H1 (cell line): Measurements from ENCODE around the gene CALML4. TPM values are rescaled to one million over a fixed set of nuclear protein-coding genes. Genes with fewer than 3 reads are reported as not detected.

Experiments
- CTCF ChIA-PET: fragments of 300-600 bp; sonication (Branson Sonifier 250); formaldehyde crosslinking; loops from one replicate; lab custom pipeline; 2021; ENCODE audit not compliant: partially characterized antibody; lab: Charles Lee
- POLR2A ChIA-PET: fragments of 300-600 bp; sonication (Branson Sonifier 250); formaldehyde crosslinking; loops from one replicate; lab custom pipeline; 2021; ENCODE audit warnings: inconsistent platforms; ENCODE audit not compliant: partially characterized antibody; lab: Charles Lee
- DNase-seq, 2 experiments: peaks; one replicate each; pipeline versions ENCODE4 v3.0.0 to v3.0.0-alpha.2; 2010 to 2022; ENCODE audit warnings: low spot score in 2 of 2, low read depth in 1 of 2, mixed read lengths in 1 of 2
- FAIRE-seq: peaks from 2 replicates; lab custom pipeline; 2011; peaks lifted over from hg19 to GRCh38; lab: Jason Lieb, UNC
- H2AFZ ChIP-seq: 2 replicates; pipeline ENCODE4 v1.8.1; 2012; ENCODE audit warnings: low read length, inconsistent platforms
- H2AK5ac ChIP-seq: 2 replicates; pipeline ENCODE4 v1.6.1; 2013; ENCODE audit warnings: low read depth, low read length
- H2BK120ac ChIP-seq: replicated peaks from 2 replicates; pipeline ENCODE3; 2013; ENCODE audit warnings: low read depth, low read length, inconsistent platforms
- H2BK12ac ChIP-seq: 2 replicates; pipeline ENCODE4 v1.6.1; 2013; ENCODE audit warnings: low read depth, low read length
- H2BK15ac ChIP-seq: 2 replicates; pipeline ENCODE4 v1.6.1; 2013; ENCODE audit warnings: low read length
- H2BK20ac ChIP-seq: 2 replicates; pipeline ENCODE4 v1.6.1; 2013; ENCODE audit warnings: low read length
- H2BK5ac ChIP-seq: 2 replicates; pipeline ENCODE4 v1.6.1; 2013; ENCODE audit warnings: low read depth, low read length
- H3K14ac ChIP-seq: 2 replicates; pipeline ENCODE4 v1.6.1; 2013; ENCODE audit warnings: inconsistent platforms; ENCODE audit not compliant: insufficient read length
- H3K18ac ChIP-seq: 2 replicates; pipeline ENCODE4 v1.6.1; 2013; ENCODE audit warnings: low read length; ENCODE audit errors: extremely low read depth
- H3K23ac ChIP-seq: 2 replicates; pipeline ENCODE4 v1.6.1; 2013; ENCODE audit warnings: inconsistent platforms; ENCODE audit not compliant: insufficient read length
- H3K23me2 ChIP-seq: 2 replicates; pipeline ENCODE4 v1.6.1; 2013; ENCODE audit warnings: low read depth, low read length
- H3K27ac ChIP-seq: 2 replicates; pipeline ENCODE4 v1.6.1; 2011; ENCODE audit warnings: low read depth, low read length, inconsistent platforms
- H3K27me3 ChIP-seq, 4 experiments: replicated peaks in 1 of 4; 1 replicate in 1 of 4; 2 replicates in 3 of 4; pipeline versions ENCODE4 v1.6.1 to v1.8.1; 2011 to 2013; ENCODE audit warnings: low read length in 3 of 4, mild to moderate bottlenecking in 3 of 4, inconsistent platforms in 2 of 4, mixed read lengths in 2 of 4, moderate library complexity in 1 of 4; ENCODE audit not compliant: control insufficient read depth in 3 of 4, insufficient read depth in 3 of 4; ENCODE audit errors: extremely low read depth in 1 of 4
- H3K36me3 ChIP-seq, 4 experiments: 2 replicates each; pipeline versions ENCODE4 v1.6.1 to v1.8.1; 2011 to 2013; ENCODE audit warnings: mild to moderate bottlenecking in 4 of 4, low read length in 3 of 4, moderate library complexity in 2 of 4, control low read depth in 1 of 4, inconsistent platforms in 1 of 4; ENCODE audit not compliant: insufficient read depth in 4 of 4, control insufficient read depth in 2 of 4
- H3K4ac ChIP-seq: replicated peaks from 2 replicates; pipeline ENCODE3; 2013; ENCODE audit warnings: low read length, low read depth, mixed read lengths, inconsistent platforms; ENCODE audit not compliant: insufficient read length
- H3K4me1 ChIP-seq, 4 experiments: replicated peaks in 1 of 4; 1 replicate in 1 of 4; 2 replicates in 3 of 4; pipeline versions ENCODE4 v1.6.1 to v1.8.1; 2011 to 2013; ENCODE audit warnings: low read length in 3 of 4, inconsistent platforms in 2 of 4, mixed read lengths in 1 of 4; ENCODE audit not compliant: insufficient read depth in 4 of 4, control insufficient read depth in 3 of 4
- H3K4me2 ChIP-seq, 2 experiments: 2 replicates each; pipeline versions ENCODE4 v1.6.1 to v1.8.1; 2011 to 2013; ENCODE audit warnings: low read depth in 2 of 2, low read length in 2 of 2, control low read depth in 1 of 2, inconsistent platforms in 1 of 2, mild to moderate bottlenecking in 1 of 2; ENCODE audit not compliant: insufficient read depth in 1 of 2
- H3K4me3 ChIP-seq, 4 experiments: fragments of 200-600, 300-600 bp in 1 of 4; sonication (generic), shearing (Covaris generic), sonication (Bioruptor Twin) in 1 of 4; 2 replicates each; pipeline versions ENCODE4 v1.5.1 to v1.8.1; 2011 to 2016; ENCODE audit warnings: low read length in 4 of 4, low read depth in 3 of 4, control low read depth in 2 of 4, inconsistent platforms in 2 of 4, mild to moderate bottlenecking in 2 of 4, mixed read lengths in 1 of 4, moderate library complexity in 1 of 4; ENCODE audit not compliant: insufficient read depth in 2 of 4; ENCODE audit errors: extremely low read depth in 1 of 4
- H3K56ac ChIP-seq: replicated peaks from 2 replicates; pipeline ENCODE3; 2013; ENCODE audit warnings: low read depth, mild to moderate bottlenecking, mixed read lengths, low read length, inconsistent platforms; ENCODE audit not compliant: insufficient read length
- H3K79me1 ChIP-seq: 2 replicates; pipeline ENCODE4 v1.6.1; 2013; ENCODE audit warnings: low read depth, low read length, control low read depth
- H3K79me2 ChIP-seq, 2 experiments: 2 replicates each; pipeline versions ENCODE4 v1.6.1 to v1.8.1; 2012 to 2013; ENCODE audit warnings: low read length in 2 of 2, mild to moderate bottlenecking in 2 of 2, inconsistent platforms in 1 of 2; ENCODE audit not compliant: insufficient read depth in 2 of 2, control insufficient read depth in 1 of 2
- H3K9ac ChIP-seq, 4 experiments: replicated peaks in 1 of 4; 1 replicate in 1 of 4; 2 replicates in 3 of 4; pipeline versions ENCODE4 v1.6.1 to v1.8.1; 2011 to 2013; ENCODE audit warnings: low read depth in 3 of 4, low read length in 3 of 4, control low read depth in 2 of 4, mild to moderate bottlenecking in 2 of 4, moderate library complexity in 2 of 4, inconsistent platforms in 1 of 4; ENCODE audit errors: extremely low read depth in 1 of 4
- H3K9me3 ChIP-seq, 2 experiments: 2 replicates each; pipeline versions ENCODE4 v1.6.1 to v1.8.1; 2012 to 2013; ENCODE audit warnings: mild to moderate bottlenecking in 2 of 2, moderate library complexity in 2 of 2, control low read depth in 1 of 2, inconsistent platforms in 1 of 2, low read depth in 1 of 2, low read length in 1 of 2, mixed read lengths in 1 of 2; ENCODE audit not compliant: insufficient read depth in 2 of 2
- H4K20me1 ChIP-seq, 2 experiments: replicated peaks in 1 of 2; 2 replicates each; pipeline versions ENCODE3 to v1.8.1; 2011 to 2013; ENCODE audit warnings: inconsistent platforms in 2 of 2, low read length in 2 of 2, mild to moderate bottlenecking in 1 of 2; ENCODE audit not compliant: insufficient read depth in 2 of 2, control insufficient read depth in 1 of 2
- H4K5ac ChIP-seq: 2 replicates; pipeline ENCODE4 v1.6.1; 2013; ENCODE audit warnings: low read length, low read depth, mixed read lengths, inconsistent platforms; ENCODE audit not compliant: insufficient read length
- H4K8ac ChIP-seq: 2 replicates; pipeline ENCODE4 v1.8.0; 2013; ENCODE audit warnings: mild to moderate bottlenecking, moderate library complexity, low read length, inconsistent platforms; ENCODE audit not compliant: insufficient read depth; ENCODE audit errors: extremely low read depth
- H4K91ac ChIP-seq: replicated peaks from 2 replicates; pipeline ENCODE3; 2013; ENCODE audit warnings: low read length, mixed read lengths, inconsistent platforms; ENCODE audit not compliant: insufficient read length
- ASH2L ChIP-seq: fragments of 200-600, 300-600 bp; sonication (generic); IDR thresholded peaks from one replicate; pipeline ENCODE4 v1.7.1; 2017; ENCODE audit warnings: low read length
- CHD2 ChIP-seq: IDR thresholded peaks from 2 replicates; pipeline ENCODE4 v1.6.1; 2012; ENCODE audit warnings: low read length, improper control_type of control experiment
- CTBP2 ChIP-seq: IDR thresholded peaks from 2 replicates; pipeline ENCODE4 v1.7.0; 2011; ENCODE audit warnings: borderline replicate concordance, mild to moderate bottlenecking, moderate library complexity, mixed read lengths, low read length; ENCODE audit not compliant: insufficient read depth, insufficient read length
- HDAC2 ChIP-seq, 2 experiments: fragments of 300-600 bp in 1 of 2; sonication (generic) in 1 of 2; IDR thresholded peaks; 2 replicates each; pipeline ENCODE4 v1.6.1; 2011 to 2012; ENCODE audit warnings: low read depth in 2 of 2, low read length in 2 of 2, mild to moderate bottlenecking in 2 of 2, moderate library complexity in 2 of 2, borderline replicate concordance in 1 of 2, inconsistent platforms in 1 of 2
- HDAC6 ChIP-seq: IDR thresholded peaks from one replicate; pipeline ENCODE4 v1.7.1; 2012; ENCODE audit warnings: low read depth, mild to moderate bottlenecking, inconsistent platforms, low read length, moderate library complexity
- KDM5A ChIP-seq: fragments of 200-600 bp; IDR thresholded peaks from 2 replicates; pipeline ENCODE4 v1.7.1; 2012; ENCODE audit warnings: mild to moderate bottlenecking, low read length, inconsistent platforms, mixed read lengths
- RBBP5 ChIP-seq: IDR thresholded peaks from 2 replicates; pipeline ENCODE4 v1.7.1; 2012; ENCODE audit warnings: low read depth, mild to moderate bottlenecking, inconsistent platforms, low read length, moderate library complexity, borderline replicate concordance
- RFX5 ChIP-seq: IDR thresholded peaks from 2 replicates; pipeline ENCODE4 v1.6.1; 2011; ENCODE audit warnings: low read depth, low read length, improper control_type of control experiment, borderline replicate concordance
- SIX5 ChIP-seq: IDR thresholded peaks from 2 replicates; pipeline ENCODE4 v1.6.1; 2011; ENCODE audit warnings: mild to moderate bottlenecking, low read depth, low read length
- TCF12 ChIP-seq: IDR thresholded peaks from 2 replicates; pipeline ENCODE4 v1.6.1; 2011; ENCODE audit warnings: low read depth, mild to moderate bottlenecking, low read length
- USF2 ChIP-seq: IDR thresholded peaks from 2 replicates; pipeline ENCODE4 v1.6.1; 2011; ENCODE audit warnings: low read length, improper control_type of control experiment
- WGBS, 2 experiments: shearing (Covaris generic) in 1 of 2; methylation state at CpG; one replicate each; pipeline versions ENCODE4 v1.1.6 to v1.1.7; 2013 to 2015; ENCODE audit warnings: low lambda C conversion rate in 2 of 2, mixed read lengths in 2 of 2, inconsistent platforms in 1 of 2, low coverage in 1 of 2, missing lambda C conversion rate in 1 of 2; ENCODE audit not compliant: insufficient replicate concordance in 2 of 2, insufficient coverage in 1 of 2, insufficient read length in 1 of 2; ENCODE audit errors: extremely low coverage in 1 of 2, missing lambda C conversion rate in 1 of 2; 5-methylcytosine and 5-hydroxymethylcytosine counted together
- polyA plus RNA-seq, 7 experiments: library from polyadenylated mRNA; depleted of rRNA in 3 of 7; stranded (reverse) in 5 of 7; unstranded in 2 of 7; fragments of >200 nt in 5 of 7; fragments of 200-250 nt in 2 of 7; gene quantifications; 1 replicate in 5 of 7; 2 replicates in 1 of 7; 4 replicates in 1 of 7; pipeline versions ENCODE4 v1.2.1 to v1.2.3, GENCODE V29; 2011 to 2013; ENCODE audit warnings: missing spikeins in 2 of 7, mixed read lengths in 2 of 7
- total RNA-seq: library from RNA; stranded (reverse); fragmentation: NEBNext Ultra II Directional; extraction: Animal tissue kit (Norgen Biotek cat#: 25700); gene quantifications from 2 replicates; pipeline ENCODE4 v1.2.1, GENCODE V29; 2021

The CALML4 gene
- total and polyA plus RNA-seq, 2 of the 8 experiments (the other 6 are each of a cell fraction or from before 2014, with no cell fraction given), result 3.8 to 12.5 TPM

GRCh38 chr15:68210409-68210756, 5.3 kb upstream of the CALML4 start:
- Histone ChIP-seq H2BK15ac (0 out of 2 replicates have a peak overlapping the region, but pooled peaks have one; percentile 29), H3K4me3 (no peak overlapping the region), H2BK5ac (no peak overlapping the region), H2BK120ac (no peak overlapping the region), H3K23me2 (no peaks in the 10 kb centered on the region), H3K4me1 (peaks cover 2 to 35% (median 18%) of the 10 kb centered on the region in 4 experiments), H3K4ac (no peak overlapping the region), H3K4me2 (0 out of 4 replicates have a peak overlapping the region, but pooled peaks of 1 of the 2 experiments have one; percentile 30), H2AK5ac (peak overlapping the region; percentile 13; the same call in 1 of the 2 replicates), H3K9ac (no peak overlapping the region), H3K36me3 (no peaks in the 10 kb centered on the region; a peak in 1 of 8 replicates), H4K20me1 (peaks cover 10 to 33% of the 10 kb centered on the region in 2 experiments), H2BK12ac (no peak overlapping the region), H3K79me2 (peaks cover 0 to 33% of the 10 kb centered on the region in 2 experiments; a peak in 2 of 4 replicates), H3K9me3 (no peaks in the 10 kb centered on the region), H2BK20ac (no peak overlapping the region), H3K18ac (peak overlapping the region; percentile 32; the same call in 1 of the 2 replicates), H3K79me1 (peaks cover 10% of the 10 kb centered on the region; the same call in 1 of the 2 replicates)
- WGBS, 2 experiments, result 92% methylated on average over 9 of the region's 9 CpGs; no CpG with 5 or more reads in 1 of the 2 experiments
- ChIA-PET POLR2A (interaction anchor here (1.1 to 2.4 kb wide), 5 partner anchors 8 to 18 kb away, joined by 5 to 19 read pairs (median 7); no protein-coding TSS in a partner anchor), CTCF (interaction anchor here (1.3 to 5.7 kb wide), 9 partner anchors 9 to 347 kb away, joined by 3 to 101 read pairs (median 4); no protein-coding TSS in a partner anchor)
- no peak for TF ChIP-seq USF2
- no peak for TF ChIP-seq RFX5
- TF ChIP-seq CHD2, result no peak
- TF ChIP-seq SIX5, result no peak
- TF ChIP-seq HDAC6, result no peak
- no peak for TF ChIP-seq ASH2L
- no peak for TF ChIP-seq CTBP2
- TF ChIP-seq TCF12, result no peak
- no peak for TF ChIP-seq RBBP5
- no peak for TF ChIP-seq KDM5A
- TF ChIP-seq HDAC2 (IDR thresholded peaks at IDR 0.05; ENCODE audit: borderline replicate concordance in 1 of 2, low read depth in 2 of 2, low read length in 2 of 2), result no peak
- TF ChIP-seq, all 59 proteins: peak for 0
- H3K27ac ChIP-seq, result peak overlapping the region; percentile 27; the same call in 1 of the 2 replicates
- DNase-seq (no peak), FAIRE-seq (no peak)
- no peak overlapping the region for H3K14ac ChIP-seq
- no peak overlapping the region for H3K23ac ChIP-seq
- no peak overlapping the region for H2AFZ ChIP-seq
- H4K8ac ChIP-seq, result no peak overlapping the region
- no peaks in the 10 kb centered on the region for H3K27me3 ChIP-seq
- H4K5ac ChIP-seq, result peak overlapping the region; percentile 18
- no peak overlapping the region for H4K91ac ChIP-seq
- H3K56ac ChIP-seq, result no peak overlapping the region
